OCI-LY3 (cell line): ENCODE results near the gene NPEPL1.

ENCODE experiments used
- H2AFZ ChIP-seq: fragments of 200-600, 300-600 bp; shearing (Covaris generic); 2 replicates; pipeline ENCODE4 v1.6.0; 2014; ENCODE audit warnings: antibody characterized with exemption, low read depth, low read length
- H3K27ac ChIP-seq: fragments of 200-600, 300-600 bp; sonication (generic); 2 replicates; pipeline ENCODE4 v1.5.1; 2014; ENCODE audit warnings: mild to moderate bottlenecking, low read length, moderate library complexity, mixed read lengths
- H3K27me3 ChIP-seq: fragments of 200-600, 300-600 bp; sonication (generic); 2 replicates; pipeline ENCODE4 v1.6.1; 2014; ENCODE audit warnings: low read depth, low read length, mixed read lengths
- H3K36me3 ChIP-seq: fragments of 200-600, 300-600 bp; sonication (generic); replicated peaks from 2 replicates; pipeline ENCODE3; 2014; ENCODE audit warnings: low read depth, low read length, mixed read lengths
- H3K4me1 ChIP-seq: fragments of 300-600, 200-600 bp; sonication (generic); 2 replicates; pipeline ENCODE4 v1.6.1; 2014; ENCODE audit warnings: low read length, mixed read lengths
- H3K4me2 ChIP-seq: fragments of 200-600, 300-600 bp; sonication (generic); 2 replicates; pipeline ENCODE4 v1.6.1; 2014; ENCODE audit warnings: low read length, mixed read lengths
- H3K4me3 ChIP-seq: fragments of 300-600, 200-600 bp; sonication (generic); 2 replicates; pipeline ENCODE4 v1.5.1; 2014; ENCODE audit warnings: antibody characterized with exemption, mild to moderate bottlenecking, low read length, moderate library complexity
- H3K79me2 ChIP-seq: fragments of 300-600, 200-600 bp; shearing (Covaris generic); 2 replicates; pipeline ENCODE4 v1.6.1; 2014; ENCODE audit warnings: mild to moderate bottlenecking, low read length, mixed read lengths
- H3K9ac ChIP-seq: fragments of 300-600, 200-600 bp; shearing (Covaris generic); 2 replicates; pipeline ENCODE4 v1.6.0; 2014; ENCODE audit warnings: mild to moderate bottlenecking, low read length, moderate library complexity
- H3K9me3 ChIP-seq: fragments of 200-600, 300-600 bp; shearing (Covaris generic); 2 replicates; pipeline ENCODE4 v1.6.1; 2014; ENCODE audit warnings: low read length, mixed read lengths; ENCODE audit not compliant: insufficient read depth
- H4K20me1 ChIP-seq: fragments of 200-600, 300-600 bp; sonication (generic); 2 replicates; pipeline ENCODE4 v1.6.1; 2016; ENCODE audit warnings: low read length, mixed read lengths; ENCODE audit not compliant: insufficient read depth
- CTCF ChIP-seq: fragments of 200-600, 300-600 bp; sonication (generic); IDR thresholded peaks from 2 replicates; pipeline ENCODE4 v1.5.1; 2014; ENCODE audit warnings: antibody characterized with exemption, low read length, low read depth
- EZH2phosphoT487 ChIP-seq: fragments of 200-600 bp; shearing (Covaris generic); IDR thresholded peaks from 2 replicates; pipeline ENCODE4 v1.6.1; 2018; ENCODE audit warnings: antibody characterized with exemption, mixed run types, low read depth

NPEPL1 gene

GRCh38 chr20:58706150-58706892 lies 13.7 kb downstream of the NPEPL1 start:
- no peaks in the 10 kb centered on the region for H3K27me3 ChIP-seq
- no peak overlapping the region for H2AFZ ChIP-seq
- no peaks in the 10 kb centered on the region for H3K9me3 ChIP-seq
- peaks cover 23% of the 10 kb centered on the region for H3K36me3 ChIP-seq
- no peaks in the 10 kb centered on the region for H4K20me1 ChIP-seq
- H3K4me1 ChIP-seq, result no peaks in the 10 kb centered on the region
- H3K4me2 ChIP-seq, result no peak overlapping the region
- H3K9ac ChIP-seq, result no peak overlapping the region
- TF ChIP-seq EZH2phosphoT487 (no peak), CTCF (no peak)
- H3K79me2 ChIP-seq, result no peaks in the 10 kb centered on the region
- no peak overlapping the region for H3K4me3 ChIP-seq
- no peak overlapping the region for H3K27ac ChIP-seq

- no peaks in the 10 kb centered on the region for H3K27me3 ChIP-seq
- H3K27ac ChIP-seq, result no peak overlapping the region
- H3K4me3 ChIP-seq, result no peak overlapping the region
- peaks cover 23% of the 10 kb centered on the region for H3K36me3 ChIP-seq
- H3K4me1 ChIP-seq, result no peaks in the 10 kb centered on the region
- no peak overlapping the region for H2AFZ ChIP-seq
- no peak for TF ChIP-seq EZH2phosphoT487
- no peak for TF ChIP-seq CTCF
- H3K4me2 ChIP-seq, result no peak overlapping the region
- H3K79me2 ChIP-seq, result no peaks in the 10 kb centered on the region
- H3K9me3 ChIP-seq, result no peaks in the 10 kb centered on the region
- H4K20me1 ChIP-seq, result no peaks in the 10 kb centered on the region
- no peak overlapping the region for H3K9ac ChIP-seq
Observed at GRCh38 chr20:58706975-58707681, 14.5 kb downstream of the NPEPL1 start.

- Histone ChIP-seq H3K9me3 (no peaks in the 10 kb centered on the region), H3K9ac (no peak overlapping the region), H3K4me1 (no peaks in the 10 kb centered on the region), H3K27ac (no peak overlapping the region), H4K20me1 (no peaks in the 10 kb centered on the region), H3K4me2 (no peak overlapping the region), H3K79me2 (no peaks in the 10 kb centered on the region), H3K36me3 (peaks cover 21% of the 10 kb centered on the region), H3K4me3 (no peak overlapping the region), H2AFZ (no peak overlapping the region), H3K27me3 (no peaks in the 10 kb centered on the region)
- TF ChIP-seq CTCF (no peak), EZH2phosphoT487 (no peak)
Observed at GRCh38 chr20:58707770-58708169, 15.2 kb downstream of the NPEPL1 start.

- Histone ChIP-seq H4K20me1 (no peaks in the 10 kb centered on the region), H3K4me3 (no peak overlapping the region), H3K9ac (no peak overlapping the region), H3K36me3 (peaks cover 15% of the 10 kb centered on the region), H3K27ac (no peak overlapping the region), H3K27me3 (no peaks in the 10 kb centered on the region), H3K4me2 (no peak overlapping the region), H3K9me3 (no peaks in the 10 kb centered on the region), H2AFZ (no peak overlapping the region), H3K4me1 (no peaks in the 10 kb centered on the region), H3K79me2 (no peaks in the 10 kb centered on the region)
- no peak for TF ChIP-seq EZH2phosphoT487
- TF ChIP-seq CTCF, result no peak
Observed at GRCh38 chr20:58708246-58708931, 15.8 kb downstream of the NPEPL1 start.
